ENCODE results near the gene CPT1B. TPM values are rescaled to one million over a fixed set of nuclear protein-coding genes. Genes with fewer than 3 reads are reported as not detected.

Gene CPT1B
- total and polyA plus RNA-seq, 10 of the 15 experiments (the other 5 are each of a cell fraction or from before 2014, with no cell fraction given) = 3.5 to 54.0 (median 21.7) TPM

DNA sequence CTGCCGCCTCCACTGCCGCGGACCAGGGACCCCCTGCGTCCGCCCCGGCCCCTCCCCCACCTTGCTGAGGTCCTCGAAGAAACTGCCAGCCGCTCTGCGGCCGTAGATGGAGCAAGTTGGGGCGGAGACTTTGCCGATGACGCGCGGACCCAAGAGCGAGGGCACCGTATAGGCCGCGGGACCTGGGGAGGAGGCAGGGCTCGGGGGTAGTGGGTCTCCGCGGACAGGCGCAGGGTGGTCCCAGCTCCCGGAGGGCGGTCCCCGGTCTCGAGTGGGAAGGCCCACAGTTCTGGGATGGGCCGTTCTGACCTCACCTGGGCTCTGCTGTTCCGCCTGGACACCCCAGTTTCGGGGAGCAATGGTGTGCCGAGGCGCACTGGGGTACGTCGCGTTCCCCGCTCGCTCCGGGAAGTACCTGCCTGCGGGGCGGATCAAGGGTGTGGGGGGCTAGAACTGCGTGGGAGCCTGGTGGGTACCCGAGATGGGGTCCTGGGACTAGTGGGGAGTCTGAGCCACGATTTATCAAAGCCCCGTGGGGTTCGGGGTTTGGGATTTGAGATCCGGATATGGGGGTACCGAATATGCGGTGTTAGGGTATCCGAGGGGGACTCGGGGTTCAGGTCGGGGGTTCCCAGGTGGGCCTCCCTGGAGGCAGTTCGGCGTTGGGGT lies 47.2 kb downstream of the CPT1B start (continued):
- TF ChIP-seq TCF3 (IDR thresholded peaks at IDR 0.05; ENCODE audit: borderline replicate concordance, insufficient read depth, low read depth, low read length) (peak; percentile 53; the same call in 1 of the 2 replicates), ATF7 (IDR thresholded peaks at IDR 0.05; ENCODE audit: low read depth) (no peak), SIX5 (IDR thresholded peaks at IDR 0.05; ENCODE audit: low read depth, low read length, severe bottlenecking) (no peak), NRF1 (conservative IDR thresholded peaks at IDR 0.05; ENCODE audit: low read depth, low read length) (no peak), LARP7 (IDR thresholded peaks at IDR 0.05) (peak; percentile 23; the same call in 1 of the 2 replicates), RUNX3 (IDR thresholded peaks at IDR 0.05; ENCODE audit: low read length) (no peak), MEF2A (IDR thresholded peaks at IDR 0.05; ENCODE audit: insufficient read depth, low read depth, low read length) (0 out of 2 replicates have a peak, but pooled peaks have one; percentile 11), KLF5 (IDR thresholded peaks at IDR 0.05; ENCODE audit: partially characterized antibody) (no peak), ZBTB11 (CRISPR knock-in tag; IDR thresholded peaks at IDR 0.05) (0 out of 2 replicates have a peak, but pooled peaks have one; percentile 17), HSF1 (IDR thresholded peaks at IDR 0.05; ENCODE audit: low read depth, low read length) (no peak), FOXM1 (IDR thresholded peaks at IDR 0.05; ENCODE audit: low read depth, low read length) (no peak), HDGF (IDR thresholded peaks at IDR 0.05) (0 out of 2 replicates have a peak, but pooled peaks have one; percentile 32), CBX5 (IDR thresholded peaks at IDR 0.05; ENCODE audit: low read depth) (no peak), RCOR1 (conservative IDR thresholded peaks at IDR 0.05; ENCODE audit: low read depth, low read length) (no peak), CEBPB (IDR thresholded peaks at IDR 0.05; ENCODE audit: borderline replicate concordance in 1 of 2, low read depth in 2 of 2, low read length in 2 of 2) (no peak), TCF12 (IDR thresholded peaks at IDR 0.05; ENCODE audit: low read depth, low read length) (no peak), ETV6 (conservative IDR thresholded peaks at IDR 0.05 in 1 of 2, IDR thresholded peaks at IDR 0.05 in 1 of 2; ENCODE audit: borderline replicate concordance in 1 of 2, low read depth in 1 of 2) (no peak)
- TF ChIP-seq, protein P1, sequence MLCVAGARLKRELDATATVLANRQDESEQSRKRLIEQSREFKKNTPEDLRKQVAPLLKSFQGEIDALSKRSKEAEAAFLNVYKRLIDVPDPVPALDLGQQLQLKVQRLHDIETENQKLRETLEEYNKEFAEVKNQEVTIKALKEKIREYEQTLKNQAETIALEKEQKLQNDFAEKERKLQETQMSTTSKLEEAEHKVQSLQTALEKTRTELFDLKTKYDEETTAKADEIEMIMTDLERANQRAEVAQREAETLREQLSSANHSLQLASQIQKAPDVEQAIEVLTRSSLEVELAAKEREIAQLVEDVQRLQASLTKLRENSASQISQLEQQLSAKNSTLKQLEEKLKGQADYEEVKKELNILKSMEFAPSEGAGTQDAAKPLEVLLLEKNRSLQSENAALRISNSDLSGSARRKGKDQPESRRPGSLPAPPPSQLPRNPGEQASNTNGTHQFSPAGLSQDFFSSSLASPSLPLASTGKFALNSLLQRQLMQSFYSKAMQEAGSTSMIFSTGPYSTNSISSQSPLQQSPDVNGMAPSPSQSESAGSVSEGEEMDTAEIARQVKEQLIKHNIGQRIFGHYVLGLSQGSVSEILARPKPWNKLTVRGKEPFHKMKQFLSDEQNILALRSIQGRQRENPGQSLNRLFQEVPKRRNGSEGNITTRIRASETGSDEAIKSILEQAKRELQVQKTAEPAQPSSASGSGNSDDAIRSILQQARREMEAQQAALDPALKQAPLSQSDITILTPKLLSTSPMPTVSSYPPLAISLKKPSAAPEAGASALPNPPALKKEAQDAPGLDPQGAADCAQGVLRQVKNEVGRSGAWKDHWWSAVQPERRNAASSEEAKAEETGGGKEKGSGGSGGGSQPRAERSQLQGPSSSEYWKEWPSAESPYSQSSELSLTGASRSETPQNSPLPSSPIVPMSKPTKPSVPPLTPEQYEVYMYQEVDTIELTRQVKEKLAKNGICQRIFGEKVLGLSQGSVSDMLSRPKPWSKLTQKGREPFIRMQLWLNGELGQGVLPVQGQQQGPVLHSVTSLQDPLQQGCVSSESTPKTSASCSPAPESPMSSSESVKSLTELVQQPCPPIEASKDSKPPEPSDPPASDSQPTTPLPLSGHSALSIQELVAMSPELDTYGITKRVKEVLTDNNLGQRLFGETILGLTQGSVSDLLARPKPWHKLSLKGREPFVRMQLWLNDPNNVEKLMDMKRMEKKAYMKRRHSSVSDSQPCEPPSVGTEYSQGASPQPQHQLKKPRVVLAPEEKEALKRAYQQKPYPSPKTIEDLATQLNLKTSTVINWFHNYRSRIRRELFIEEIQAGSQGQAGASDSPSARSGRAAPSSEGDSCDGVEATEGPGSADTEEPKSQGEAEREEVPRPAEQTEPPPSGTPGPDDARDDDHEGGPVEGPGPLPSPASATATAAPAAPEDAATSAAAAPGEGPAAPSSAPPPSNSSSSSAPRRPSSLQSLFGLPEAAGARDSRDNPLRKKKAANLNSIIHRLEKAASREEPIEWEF (IDR thresholded peaks at IDR 0.05; ENCODE audit: insufficient replicate concordance, low read depth, low read length) = no peak
